Measurements from ENCODE around the gene MT4. TPM values are rescaled to one million over a fixed set of nuclear protein-coding genes. Genes with fewer than 3 reads are reported as not detected.

The MT4 gene
- total RNA-seq, 1 experiment from 2014 or later, result not detected

- H3K4me1 ChIP-seq (ENCODE audit: low read length), result no peaks in the 10 kb centered on the region
- no peak for DNase-seq
- no peak overlapping the region for H2AFZ ChIP-seq (ENCODE audit: low read length)
- no peaks in the 10 kb centered on the region for H3K9me2 ChIP-seq (replicated peaks; ENCODE audit: insufficient read depth, low read length)
- no peak overlapping the region for H3K4me3 ChIP-seq (ENCODE audit: low read length)
- no peak overlapping the region for H3K4me2 ChIP-seq (ENCODE audit: low read depth, low read length, poor library complexity, severe bottlenecking)
- no peaks in the 10 kb centered on the region for H3K9me3 ChIP-seq (ENCODE audit: low read length)
- H3K27me3 ChIP-seq (ENCODE audit: low read length), result no peaks in the 10 kb centered on the region
- no peaks in the 10 kb centered on the region for H3K36me3 ChIP-seq (ENCODE audit: insufficient read depth, low read length)
- no peaks in the 10 kb centered on the region for H3K79me2 ChIP-seq (ENCODE audit: low read length)
- H4K20me1 ChIP-seq (ENCODE audit: insufficient read depth, low read depth, low read length), result no peaks in the 10 kb centered on the region
- no peak overlapping the region for H3K9ac ChIP-seq (ENCODE audit: low read length)
- H3K27ac ChIP-seq (ENCODE audit: low read length), result no peak overlapping the region
Measured at GRCh38 chr16:56532714-56533113, 32.2 kb upstream of the MT4 start.

DNA sequence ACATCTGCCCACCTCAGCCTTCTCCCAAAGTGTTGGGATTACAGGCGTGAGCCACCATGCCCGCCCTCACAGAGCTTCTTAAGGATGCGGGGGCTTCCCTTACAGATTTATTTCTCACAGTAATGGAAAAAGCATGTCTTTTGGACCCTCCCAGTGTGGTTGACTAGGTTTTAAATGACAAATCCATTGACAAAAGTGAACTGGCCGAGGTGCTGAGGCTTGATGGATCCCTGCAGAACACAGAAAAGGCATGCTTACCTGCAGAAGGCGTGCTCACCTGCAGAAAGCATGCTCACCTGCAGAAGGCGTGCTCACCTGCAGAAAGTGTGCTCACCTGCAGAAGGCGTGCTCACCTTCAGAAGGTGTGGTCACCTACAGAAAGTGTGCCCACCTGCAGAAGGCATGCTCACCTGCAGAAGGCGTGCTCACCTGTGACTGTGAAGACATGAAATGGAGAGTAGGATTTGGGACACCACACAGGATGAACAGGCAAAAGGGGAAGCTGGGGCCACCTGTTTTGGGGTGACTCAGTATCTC is 30.0 kb upstream of the MT4 start:
- no peaks in the 10 kb centered on the region for H3K9me3 ChIP-seq (ENCODE audit: low read length)

GRCh38 chr16:56538331-56538730 is 26.5 kb upstream of the MT4 start:
- Histone ChIP-seq H3K4me3 (ENCODE audit: low read length) (no peak overlapping the region), H3K4me1 (ENCODE audit: low read length) (no peaks in the 10 kb centered on the region), H3K4me2 (ENCODE audit: low read depth, low read length, poor library complexity, severe bottlenecking) (no peak overlapping the region), H3K27ac (ENCODE audit: low read length) (no peak overlapping the region), H3K9me3 (ENCODE audit: low read length) (no peaks in the 10 kb centered on the region), H3K79me2 (ENCODE audit: low read length) (no peaks in the 10 kb centered on the region), H3K9ac (ENCODE audit: low read length) (no peak overlapping the region), H2AFZ (ENCODE audit: low read length) (no peak overlapping the region), H3K9me2 (replicated peaks; ENCODE audit: insufficient read depth, low read length) (no peaks in the 10 kb centered on the region), H4K20me1 (ENCODE audit: insufficient read depth, low read depth, low read length) (no peaks in the 10 kb centered on the region), H3K36me3 (ENCODE audit: insufficient read depth, low read length) (no peaks in the 10 kb centered on the region), H3K27me3 (ENCODE audit: low read length) (no peaks in the 10 kb centered on the region)
- no peak for DNase-seq

More for the DNA sequence above, 30.0 kb upstream of the MT4 start:
- H3K27ac ChIP-seq (ENCODE audit: low read length), result no peak overlapping the region
- H3K79me2 ChIP-seq (ENCODE audit: low read length), result no peaks in the 10 kb centered on the region
- no peaks in the 10 kb centered on the region for H3K9me2 ChIP-seq (replicated peaks; ENCODE audit: insufficient read depth, low read length)
- no peak overlapping the region for H3K4me3 ChIP-seq (ENCODE audit: low read length)
- no peaks in the 10 kb centered on the region for H3K36me3 ChIP-seq (ENCODE audit: insufficient read depth, low read length)
- no peak for DNase-seq
- H3K27me3 ChIP-seq (ENCODE audit: low read length), result no peaks in the 10 kb centered on the region
- no peaks in the 10 kb centered on the region for H3K4me1 ChIP-seq (ENCODE audit: low read length)
- H2AFZ ChIP-seq (ENCODE audit: low read length), result no peak overlapping the region
- H3K9ac ChIP-seq (ENCODE audit: low read length), result no peak overlapping the region
- no peak overlapping the region for H3K4me2 ChIP-seq (ENCODE audit: low read depth, low read length, poor library complexity, severe bottlenecking)
- no peaks in the 10 kb centered on the region for H4K20me1 ChIP-seq (ENCODE audit: insufficient read depth, low read depth, low read length)

DNA sequence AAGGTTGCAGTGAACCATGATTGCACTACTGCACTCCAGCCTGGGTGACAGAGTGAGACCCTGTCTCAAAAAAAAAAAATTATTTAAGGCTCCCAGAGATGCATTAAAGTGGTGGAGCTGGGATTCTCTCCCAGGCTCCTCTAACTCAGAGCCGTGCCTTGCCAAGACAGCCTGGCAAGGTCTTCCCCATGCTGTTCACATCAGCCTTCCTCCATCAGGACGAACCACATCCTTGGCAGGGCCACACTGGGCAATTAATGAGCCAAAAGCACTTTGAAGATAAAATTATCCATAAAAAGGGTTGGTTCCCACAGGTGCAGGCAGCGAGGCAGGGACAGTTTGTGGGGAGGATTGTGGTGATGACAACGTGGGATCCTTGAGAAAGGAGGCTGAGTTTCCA is 25.2 kb upstream of the MT4 start:
- Histone ChIP-seq H3K9me3 (ENCODE audit: low read length) (no peaks in the 10 kb centered on the region), H3K4me3 (ENCODE audit: low read length) (no peak overlapping the region), H3K27me3 (ENCODE audit: low read length) (no peaks in the 10 kb centered on the region), H3K36me3 (ENCODE audit: insufficient read depth, low read length) (no peaks in the 10 kb centered on the region), H3K4me2 (ENCODE audit: low read depth, low read length, poor library complexity, severe bottlenecking) (no peak overlapping the region), H2AFZ (ENCODE audit: low read length) (no peak overlapping the region), H4K20me1 (ENCODE audit: insufficient read depth, low read depth, low read length) (no peaks in the 10 kb centered on the region), H3K79me2 (ENCODE audit: low read length) (no peaks in the 10 kb centered on the region), H3K9ac (ENCODE audit: low read length) (no peak overlapping the region), H3K9me2 (replicated peaks; ENCODE audit: insufficient read depth, low read length) (no peaks in the 10 kb centered on the region), H3K4me1 (ENCODE audit: low read length) (no peaks in the 10 kb centered on the region), H3K27ac (ENCODE audit: low read length) (no peak overlapping the region)
- DNase-seq, result no peak

GRCh38 chr16:56542039-56542438 is 22.8 kb upstream of the MT4 start:
- H3K4me1 ChIP-seq (ENCODE audit: low read length), result no peaks in the 10 kb centered on the region
- H3K4me3 ChIP-seq (ENCODE audit: low read length), result no peak overlapping the region
- no peak overlapping the region for H3K4me2 ChIP-seq (ENCODE audit: low read depth, low read length, poor library complexity, severe bottlenecking)

GRCh38 chr16:56547120-56547948 is 17.5 kb upstream of the MT4 start:
- DNase-seq, result no peak
- Histone ChIP-seq H4K20me1 (ENCODE audit: insufficient read depth, low read depth, low read length) (no peaks in the 10 kb centered on the region), H3K9ac (ENCODE audit: low read length) (no peak overlapping the region), H3K36me3 (ENCODE audit: insufficient read depth, low read length) (no peaks in the 10 kb centered on the region), H3K27me3 (ENCODE audit: low read length) (no peaks in the 10 kb centered on the region), H3K4me2 (ENCODE audit: low read depth, low read length, poor library complexity, severe bottlenecking) (peak overlapping the region; percentile 8), H3K27ac (ENCODE audit: low read length) (no peak overlapping the region), H3K4me3 (ENCODE audit: low read length) (no peak overlapping the region), H3K9me3 (ENCODE audit: low read length) (no peaks in the 10 kb centered on the region), H3K4me1 (ENCODE audit: low read length) (peaks cover 11% of the 10 kb centered on the region), H3K9me2 (replicated peaks; ENCODE audit: insufficient read depth, low read length) (no peaks in the 10 kb centered on the region), H3K79me2 (ENCODE audit: low read length) (no peaks in the 10 kb centered on the region), H2AFZ (ENCODE audit: low read length) (no peak overlapping the region)

More at GRCh38 chr16:56542039-56542438, 22.8 kb upstream of the MT4 start:
- no peak overlapping the region for H3K9ac ChIP-seq (ENCODE audit: low read length)
- no peaks in the 10 kb centered on the region for H3K27me3 ChIP-seq (ENCODE audit: low read length)
- H3K27ac ChIP-seq (ENCODE audit: low read length), result no peak overlapping the region
- no peaks in the 10 kb centered on the region for H3K79me2 ChIP-seq (ENCODE audit: low read length)
- H3K9me3 ChIP-seq (ENCODE audit: low read length), result no peaks in the 10 kb centered on the region
- no peak for DNase-seq
- H3K36me3 ChIP-seq (ENCODE audit: insufficient read depth, low read length), result no peaks in the 10 kb centered on the region
- H2AFZ ChIP-seq (ENCODE audit: low read length), result no peak overlapping the region
- H3K9me2 ChIP-seq (replicated peaks; ENCODE audit: insufficient read depth, low read length), result no peaks in the 10 kb centered on the region
- no peaks in the 10 kb centered on the region for H4K20me1 ChIP-seq (ENCODE audit: insufficient read depth, low read depth, low read length)

- Histone ChIP-seq H3K9ac (ENCODE audit: low read length) (no peak overlapping the region), H3K36me3 (ENCODE audit: insufficient read depth, low read length) (no peaks in the 10 kb centered on the region), H4K20me1 (ENCODE audit: insufficient read depth, low read depth, low read length) (no peaks in the 10 kb centered on the region), H3K4me3 (ENCODE audit: low read length) (no peak overlapping the region), H3K79me2 (ENCODE audit: low read length) (no peaks in the 10 kb centered on the region), H3K9me3 (ENCODE audit: low read length) (no peaks in the 10 kb centered on the region), H2AFZ (ENCODE audit: low read length) (no peak overlapping the region), H3K9me2 (replicated peaks; ENCODE audit: insufficient read depth, low read length) (no peaks in the 10 kb centered on the region), H3K27ac (ENCODE audit: low read length) (no peak overlapping the region), H3K4me2 (ENCODE audit: low read depth, low read length, poor library complexity, severe bottlenecking) (peak overlapping the region; percentile 8), H3K4me1 (ENCODE audit: low read length) (peaks cover 11% of the 10 kb centered on the region), H3K27me3 (ENCODE audit: low read length) (no peaks in the 10 kb centered on the region)
- DNase-seq, result no peak
Measured at GRCh38 chr16:56547949-56548567, 16.8 kb upstream of the MT4 start.

- H3K36me3 ChIP-seq (ENCODE audit: insufficient read depth, low read length), result no peaks in the 10 kb centered on the region
- no peak overlapping the region for H3K27ac ChIP-seq (ENCODE audit: low read length)
- no peaks in the 10 kb centered on the region for H3K27me3 ChIP-seq (ENCODE audit: low read length)
- H4K20me1 ChIP-seq (ENCODE audit: insufficient read depth, low read depth, low read length), result no peaks in the 10 kb centered on the region
- H3K4me2 ChIP-seq (ENCODE audit: low read depth, low read length, poor library complexity, severe bottlenecking), result no peak overlapping the region
- no peak overlapping the region for H3K9ac ChIP-seq (ENCODE audit: low read length)
- no peak for DNase-seq
- H3K79me2 ChIP-seq (ENCODE audit: low read length), result no peaks in the 10 kb centered on the region
- H3K9me3 ChIP-seq (ENCODE audit: low read length), result no peaks in the 10 kb centered on the region
- peaks cover 11% of the 10 kb centered on the region for H3K4me1 ChIP-seq (ENCODE audit: low read length)
- H3K4me3 ChIP-seq (ENCODE audit: low read length), result no peak overlapping the region
- H3K9me2 ChIP-seq (replicated peaks; ENCODE audit: insufficient read depth, low read length), result no peaks in the 10 kb centered on the region
- no peak overlapping the region for H2AFZ ChIP-seq (ENCODE audit: low read length)
Measured at GRCh38 chr16:56549161-56549560, 15.7 kb upstream of the MT4 start.
